H1 (cell line): ENCODE results near the gene SIPA1L3. TPM values are rescaled to one million over a fixed set of nuclear protein-coding genes. Genes with fewer than 3 reads are reported as not detected.

Experiments used
- ATF2 ChIP-seq: IDR thresholded peaks from 2 replicates; pipeline ENCODE4 v1.6.1; 2012; ENCODE audit warnings: low read length, inconsistent platforms
- CBX8 ChIP-seq: fragments of 300-800, 300-1000 bp; sonication (generic); IDR thresholded peaks from 2 replicates; pipeline ENCODE4 v1.7.1; 2016; ENCODE audit warnings: low read depth, low read length, borderline replicate concordance
- EP300 ChIP-seq, 2 experiments: IDR thresholded peaks; 1 replicate in 1 of 2; 2 replicates in 1 of 2; pipeline ENCODE4 v1.6.1; 2011 to 2012; ENCODE audit warnings: low read depth in 2 of 2, low read length in 2 of 2, mild to moderate bottlenecking in 2 of 2, borderline replicate concordance in 1 of 2, inconsistent platforms in 1 of 2, moderate library complexity in 1 of 2
- HDAC2 ChIP-seq, 2 experiments: fragments of 300-600 bp in 1 of 2; sonication (generic) in 1 of 2; IDR thresholded peaks; 2 replicates each; pipeline ENCODE4 v1.6.1; 2011 to 2012; ENCODE audit warnings: low read depth in 2 of 2, low read length in 2 of 2, mild to moderate bottlenecking in 2 of 2, moderate library complexity in 2 of 2, borderline replicate concordance in 1 of 2, inconsistent platforms in 1 of 2
- polyA plus RNA-seq, 7 experiments: library from polyadenylated mRNA; depleted of rRNA in 3 of 7; stranded (reverse) in 5 of 7; unstranded in 2 of 7; fragments of >200 nt in 5 of 7; fragments of 200-250 nt in 2 of 7; gene quantifications; 1 replicate in 5 of 7; 2 replicates in 1 of 7; 4 replicates in 1 of 7; pipeline versions ENCODE4 v1.2.1 to v1.2.3, GENCODE V29; 2011 to 2013; ENCODE audit warnings: missing spikeins in 2 of 7, mixed read lengths in 2 of 7
- total RNA-seq: library from RNA; stranded (reverse); fragmentation: NEBNext Ultra II Directional; extraction: Animal tissue kit (Norgen Biotek cat#: 25700); gene quantifications from 2 replicates; pipeline ENCODE4 v1.2.1, GENCODE V29; 2021

SIPA1L3 gene
- total and polyA plus RNA-seq, 2 of the 8 experiments (the other 6 are each of a cell fraction or from before 2014, with no cell fraction given), result 15.0 to 54.9 TPM

GRCh38 chr19:38130399-38130798, 223.4 kb downstream of the SIPA1L3 start (continued):
- TF ChIP-seq EP300 (IDR thresholded peaks at IDR 0.05; ENCODE audit: borderline replicate concordance in 1 of 2, low read depth in 2 of 2, low read length in 2 of 2), result no peak
- no peak for TF ChIP-seq ATF2
- TF ChIP-seq HDAC2 (IDR thresholded peaks at IDR 0.05; ENCODE audit: borderline replicate concordance in 1 of 2, low read depth in 2 of 2, low read length in 2 of 2), result no peak
- no peak for TF ChIP-seq CBX8
